ENCODE results near the gene NREP. TPM values are rescaled to one million over a fixed set of nuclear protein-coding genes. Genes with fewer than 3 reads are reported as not detected.

The NREP gene, protein sequence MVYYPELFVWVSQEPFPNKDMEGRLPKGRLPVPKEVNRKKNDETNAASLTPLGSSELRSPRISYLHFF
- total RNA-seq = 10 to 100 TPM; 14.9 to 35.8 (median 32.4) TPM
- 26.3 TPM for polyA plus RNA-seq
- long read RNA-seq, donor 1, transcript NREP-202 (5 exons, 2,581 nt) = major isoform, 40 of 53 reads
- long read RNA-seq, donor 1, partial matches to known transcripts = 1 of 53 reads
- long read RNA-seq, donor 1, other reads (novel, unspliced or antisense) = 3 of 53 reads
- long read RNA-seq, donor 2, transcript NREP-202 (5 exons, 2,581 nt) = major isoform, 14 of 23 reads
- long read RNA-seq, donor 2, partial matches to known transcripts = 2 of 23 reads
- long read RNA-seq, donor 2, other reads (novel, unspliced or antisense) = 1 of 23 reads
- long read RNA-seq, donor 3, transcript NREP-201 (4 exons, 2,013 nt) = major isoform, 6 of 15 reads
- long read RNA-seq, donor 3, partial matches to known transcripts = 2 of 15 reads
- long read RNA-seq, donor 3, other reads (novel, unspliced or antisense) = 4 of 15 reads
- long read RNA-seq, donor 4, transcript NREP-202 (5 exons, 2,581 nt) = major isoform, 8 of 19 reads
- long read RNA-seq, donor 4, partial matches to known transcripts = 1 of 19 reads
- long read RNA-seq, donor 4, other reads (novel, unspliced or antisense) = 3 of 19 reads

DNA sequence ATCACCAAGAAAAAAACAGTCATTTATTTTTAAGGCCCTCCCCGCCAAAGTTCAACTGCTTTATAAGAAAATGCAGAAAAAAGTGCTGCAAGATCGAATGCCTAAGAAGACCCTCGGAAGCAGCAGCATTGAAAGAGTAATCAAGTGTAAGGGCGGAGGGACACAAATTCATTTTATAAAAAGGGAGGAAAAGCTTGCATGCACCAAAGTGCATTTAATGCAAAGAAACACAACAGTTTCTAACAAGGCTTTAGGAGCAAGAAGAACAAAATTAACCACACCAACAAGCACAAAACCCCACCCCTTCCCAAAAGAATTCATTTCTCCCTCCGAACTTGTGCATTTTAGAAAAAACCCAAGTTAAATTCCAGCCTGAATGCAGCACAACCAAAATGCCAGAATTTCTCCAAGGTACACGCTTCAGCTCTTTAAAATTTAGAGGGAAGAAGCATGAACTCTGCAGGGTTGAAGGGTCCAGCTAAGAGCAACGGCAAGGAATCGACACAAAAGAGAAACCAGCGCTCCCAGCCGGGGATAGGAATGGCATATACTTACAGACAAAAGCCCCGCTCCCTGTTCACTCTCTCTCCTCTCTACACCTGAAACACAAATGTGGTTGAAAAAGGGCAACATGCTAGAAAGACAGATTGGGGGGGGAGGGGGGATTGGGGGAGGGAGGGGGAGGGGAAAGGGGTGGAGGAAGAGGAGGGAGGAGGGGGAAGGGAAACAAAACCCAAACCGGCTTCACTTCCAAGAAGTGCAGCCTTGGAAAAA is at the start of gene NREP:
Gene NREP (minus strand): TSS at position 614 of the 774 bp plus-strand sequence. CDS start 1,422 bp downstream, outside the sequence.
- H3K4me1 ChIP-seq (ENCODE audit: control insufficient read depth, insufficient read depth, low read length) = no peaks in the 10 kb centered on the region
- no peaks in the 10 kb centered on the region for H3K27me3 ChIP-seq (ENCODE audit: control insufficient read depth, insufficient read depth)
- DNase-seq (peak; percentile 24 to 72 (median 49)), ATAC-seq (peak; percentile 19 to 24)
- peak within 1 kb of the TSS; percentile 82 for H3K27ac ChIP-seq (ENCODE audit: low read length)
- intact Hi-C loops (cut with DNase I) = loop anchor here in 2 of 4 donors (5.0 to 10.0 kb wide), 2 partner anchors 202 to 204 kb away; no protein-coding TSS in a partner anchor
- H3K9me3 ChIP-seq (ENCODE audit: control insufficient read depth, low read length) = no peaks in the 10 kb centered on the region
- peak within 1 kb of the TSS; percentile 88 for H3K4me3 ChIP-seq (ENCODE audit: low read length)
- WGBS = 2% methylated on average over 12 of the region's 12 CpGs

DNA sequence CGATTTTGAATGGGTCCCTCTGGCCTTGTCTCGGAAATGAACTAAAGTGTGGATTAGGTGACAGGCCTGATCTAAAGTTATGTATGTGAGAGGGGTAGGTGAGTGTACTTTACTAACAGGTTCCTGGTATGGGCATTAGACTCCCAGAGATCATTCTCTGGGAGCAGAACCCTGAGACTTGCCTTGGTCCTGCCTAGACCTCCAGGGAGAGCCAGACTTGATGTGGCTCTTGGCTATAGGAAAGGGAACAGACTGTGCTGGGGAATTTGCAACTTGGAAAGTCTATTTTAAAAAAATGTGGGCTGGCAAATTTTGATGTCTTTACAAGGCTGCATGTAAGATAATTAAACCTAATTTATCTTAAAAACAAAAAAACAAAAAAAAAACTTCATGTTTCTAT is 49.8 kb upstream of the NREP start:
- Histone ChIP-seq H3K4me3 (ENCODE audit: low read length) (no peak overlapping the region), H3K4me1 (ENCODE audit: control insufficient read depth, insufficient read depth, low read length) (no peaks in the 10 kb centered on the region), H3K9me3 (ENCODE audit: control insufficient read depth, low read length) (no peaks in the 10 kb centered on the region), H3K27ac (ENCODE audit: low read length) (no peak overlapping the region), H3K27me3 (ENCODE audit: control insufficient read depth, insufficient read depth) (no peaks in the 10 kb centered on the region)
- 89% methylated on average over 2 of the region's 2 CpGs for WGBS
- DNase-seq (no peak), ATAC-seq (no peak)
- intact Hi-C loops (cut with DNase I) = no loop called here

DNA sequence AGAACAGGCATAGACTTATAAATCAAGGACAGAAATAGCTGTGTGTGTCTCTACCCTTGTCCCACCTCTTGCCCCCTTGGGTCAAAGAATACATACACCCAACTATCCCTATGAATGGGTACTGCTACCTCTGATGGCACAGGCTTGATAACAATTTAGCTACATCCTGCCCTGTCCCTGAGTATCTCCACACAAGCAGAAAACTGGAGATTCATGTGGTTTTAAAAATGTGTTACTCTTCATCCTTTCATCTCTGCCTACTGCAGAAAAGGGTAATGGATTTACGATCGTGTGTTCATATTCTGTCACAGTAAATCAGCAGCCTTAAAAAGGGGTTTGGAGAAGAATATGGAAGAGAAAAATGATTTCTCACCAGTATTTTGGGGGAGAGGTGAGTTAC is 49.2 kb upstream of the NREP start:
- H3K4me1 ChIP-seq (ENCODE audit: control insufficient read depth, insufficient read depth, low read length) = no peaks in the 10 kb centered on the region
- no peak overlapping the region for H3K4me3 ChIP-seq (ENCODE audit: low read length)
- H3K27ac ChIP-seq (ENCODE audit: low read length) = no peak overlapping the region
- no peaks in the 10 kb centered on the region for H3K27me3 ChIP-seq (ENCODE audit: control insufficient read depth, insufficient read depth)
- DNase-seq (no peak), ATAC-seq (no peak)
- intact Hi-C loops (cut with DNase I) = no loop called here
- WGBS = 90% methylated on average over 2 of the region's 2 CpGs
- no peaks in the 10 kb centered on the region for H3K9me3 ChIP-seq (ENCODE audit: control insufficient read depth, low read length)

DNA sequence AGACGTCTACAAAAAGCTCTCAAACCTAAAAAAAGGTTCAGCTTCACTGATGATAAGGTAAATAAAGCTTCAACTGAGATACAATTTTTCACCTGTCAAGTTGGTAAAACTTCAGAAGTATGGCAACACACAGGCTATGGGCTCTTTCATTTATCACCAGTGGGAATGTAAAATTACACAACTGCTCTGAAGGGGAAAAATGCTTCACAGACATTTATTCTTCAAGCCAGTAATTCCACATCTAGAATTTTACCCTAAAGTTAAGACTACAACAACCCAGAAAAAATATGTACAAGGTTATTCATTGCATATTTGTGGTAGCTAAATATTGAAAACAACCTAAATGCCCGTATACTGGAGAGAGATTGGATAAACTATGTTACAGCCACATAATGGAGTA is 48.1 kb upstream of the NREP start:
- no peak overlapping the region for H3K4me3 ChIP-seq (ENCODE audit: low read length)
- 91% methylated on average over 2 of the region's 2 CpGs for WGBS
- H3K4me1 ChIP-seq (ENCODE audit: control insufficient read depth, insufficient read depth, low read length) = no peaks in the 10 kb centered on the region
- no peaks in the 10 kb centered on the region for H3K27me3 ChIP-seq (ENCODE audit: control insufficient read depth, insufficient read depth)
- H3K9me3 ChIP-seq (ENCODE audit: control insufficient read depth, low read length) = no peaks in the 10 kb centered on the region
- intact Hi-C loops (cut with DNase I) = no loop called here
- DNase-seq (no peak), ATAC-seq (no peak)
- H3K27ac ChIP-seq (ENCODE audit: low read length) = no peak overlapping the region

DNA sequence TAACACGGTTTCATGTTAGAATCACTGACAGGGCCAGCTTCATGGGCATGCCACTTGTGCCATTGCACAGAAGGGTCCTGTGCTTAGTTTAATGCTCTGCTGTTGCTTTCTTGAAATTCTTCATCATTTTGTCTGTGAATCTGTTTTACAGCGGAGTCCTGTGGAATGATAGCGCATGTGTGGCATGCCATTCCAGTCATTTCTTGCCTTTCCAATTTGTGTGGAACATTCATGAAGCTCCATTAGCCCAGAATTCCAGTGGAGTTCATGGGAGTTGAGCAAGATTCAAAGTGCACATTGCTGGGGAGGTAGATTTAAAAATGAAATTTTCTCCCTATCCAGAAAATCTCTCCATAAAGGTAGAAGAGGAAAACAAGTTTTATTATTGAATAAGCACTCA is 43.4 kb upstream of the NREP start:
- H3K9me3 ChIP-seq (ENCODE audit: control insufficient read depth, low read length) = no peaks in the 10 kb centered on the region
- WGBS = 79% methylated on average over 3 of the region's 3 CpGs

DNA sequence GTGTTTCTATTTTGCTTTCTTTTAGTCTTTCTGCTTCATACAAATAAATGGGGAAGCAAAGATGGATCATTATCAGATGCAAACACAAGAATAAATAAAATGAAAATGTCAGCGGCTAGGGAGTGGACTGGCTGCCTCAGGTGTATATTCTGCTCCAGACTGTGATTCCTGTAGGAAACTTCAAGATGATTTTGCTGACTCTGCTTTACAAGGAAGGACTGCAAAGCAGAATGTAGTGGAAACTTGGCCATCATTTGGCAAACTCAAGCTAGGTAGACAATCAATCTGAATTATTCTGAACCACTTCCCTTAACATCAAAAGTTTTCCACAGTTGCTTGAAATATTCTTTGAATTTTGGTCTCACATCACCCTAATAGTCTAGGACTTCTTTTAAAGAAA is 38.1 kb upstream of the NREP start:
- no peaks in the 10 kb centered on the region for H3K9me3 ChIP-seq (ENCODE audit: control insufficient read depth, low read length)
- no peak for ATAC-seq
- H3K4me1 ChIP-seq (ENCODE audit: control insufficient read depth, insufficient read depth, low read length) = no peaks in the 10 kb centered on the region
- intact Hi-C loops (cut with DNase I) = no loop called here
- DNase-seq = no peak
- 96% methylated on average over 1 of the region's 1 CpG for WGBS
- no peak overlapping the region for H3K27ac ChIP-seq (ENCODE audit: low read length)
- no peaks in the 10 kb centered on the region for H3K27me3 ChIP-seq (ENCODE audit: control insufficient read depth, insufficient read depth)
- no peak overlapping the region for H3K4me3 ChIP-seq (ENCODE audit: low read length)

More for the DNA sequence above, 43.4 kb upstream of the NREP start:
- ATAC-seq (no peak), DNase-seq (no peak)
- Histone ChIP-seq H3K4me1 (ENCODE audit: control insufficient read depth, insufficient read depth, low read length) (no peaks in the 10 kb centered on the region), H3K27ac (ENCODE audit: low read length) (no peak overlapping the region), H3K4me3 (ENCODE audit: low read length) (no peak overlapping the region), H3K27me3 (ENCODE audit: control insufficient read depth, insufficient read depth) (no peaks in the 10 kb centered on the region)
- intact Hi-C loops (cut with DNase I) = no loop called here

DNA sequence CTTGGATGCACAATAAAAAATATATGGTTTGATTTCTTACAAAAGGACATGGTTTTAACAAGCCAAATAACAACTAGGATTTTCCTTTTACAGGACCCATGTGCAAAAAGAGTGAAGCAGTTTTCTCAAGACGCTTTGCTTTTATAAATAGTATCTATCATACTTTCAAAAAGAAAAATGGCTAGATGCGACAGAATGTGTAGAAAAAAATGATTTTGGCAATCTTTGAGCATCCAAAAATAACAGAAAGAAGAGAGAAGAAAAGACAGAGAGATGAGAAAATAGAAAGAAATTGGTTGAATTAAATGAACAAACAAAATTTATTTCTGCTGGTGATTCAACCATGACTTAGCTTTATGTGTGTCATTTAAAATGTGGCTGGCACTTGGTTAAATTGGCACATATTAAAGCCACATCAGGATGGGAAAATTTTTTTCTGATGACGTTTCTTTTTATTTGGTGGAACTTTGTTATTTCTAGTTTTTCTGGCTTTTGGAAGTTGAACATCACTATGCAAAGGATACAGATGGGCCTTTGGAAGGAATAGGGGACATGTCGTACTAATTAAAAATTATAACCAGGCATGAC is 35.6 kb upstream of the NREP start:
- Histone ChIP-seq H3K27me3 (ENCODE audit: control insufficient read depth, insufficient read depth) (no peaks in the 10 kb centered on the region), H3K27ac (ENCODE audit: low read length) (no peak overlapping the region), H3K4me3 (ENCODE audit: low read length) (no peak overlapping the region), H3K4me1 (ENCODE audit: control insufficient read depth, insufficient read depth, low read length) (no peaks in the 10 kb centered on the region), H3K9me3 (ENCODE audit: control insufficient read depth, low read length) (no peaks in the 10 kb centered on the region)
- ATAC-seq (no peak), DNase-seq (no peak)
- WGBS = 65% methylated on average over 4 of the region's 4 CpGs
- intact Hi-C loops (cut with DNase I) = no loop called here

DNA sequence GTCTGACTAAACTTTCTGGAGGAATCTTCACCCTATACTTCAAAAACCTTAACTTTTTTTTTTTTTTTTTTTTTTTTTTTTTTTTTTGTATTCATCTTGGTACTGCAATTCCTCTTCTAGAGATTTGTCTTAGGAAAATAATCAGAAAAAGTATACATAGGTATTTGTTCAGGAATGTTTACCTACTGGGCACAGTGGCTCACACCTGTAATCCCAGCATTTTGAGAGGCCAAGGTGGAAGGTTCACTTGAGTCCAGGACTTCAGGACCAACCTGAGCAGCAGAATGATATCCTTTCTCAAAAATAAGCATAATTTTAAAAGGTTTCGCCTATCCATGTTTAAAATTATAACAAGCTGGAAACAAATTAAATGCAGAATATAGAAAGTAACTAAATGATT is 33.3 kb upstream of the NREP start:
- H3K4me1 ChIP-seq (ENCODE audit: control insufficient read depth, insufficient read depth, low read length) = no peaks in the 10 kb centered on the region
- DNase-seq (no peak), ATAC-seq (no peak)
- H3K27ac ChIP-seq (ENCODE audit: low read length) = no peak overlapping the region
- intact Hi-C loops (cut with DNase I) = no loop called here
- no peaks in the 10 kb centered on the region for H3K27me3 ChIP-seq (ENCODE audit: control insufficient read depth, insufficient read depth)
- 99% methylated on average over 1 of the region's 1 CpG for WGBS
- H3K4me3 ChIP-seq (ENCODE audit: low read length) = no peak overlapping the region
- H3K9me3 ChIP-seq (ENCODE audit: control insufficient read depth, low read length) = no peaks in the 10 kb centered on the region

DNA sequence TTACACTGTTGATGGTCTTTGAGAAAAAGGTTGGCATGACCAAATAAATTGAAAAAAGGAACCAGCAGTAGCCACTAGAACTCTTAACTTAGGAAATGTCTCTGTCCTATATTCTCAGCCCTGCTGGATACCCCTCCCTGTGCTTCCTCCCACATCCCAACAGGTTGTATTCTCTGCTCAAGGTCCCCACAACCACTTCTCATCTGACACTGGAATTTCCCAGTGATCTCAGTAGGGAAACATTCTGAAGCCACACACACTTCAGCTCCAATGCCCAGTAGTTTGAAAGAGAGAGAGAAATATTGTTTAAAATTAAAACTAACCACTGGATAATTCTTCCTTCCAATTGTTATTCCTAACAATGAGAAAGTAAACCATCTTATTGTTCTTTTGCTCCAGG is 30.0 kb upstream of the NREP start:
- Histone ChIP-seq H3K9me3 (ENCODE audit: control insufficient read depth, low read length) (no peaks in the 10 kb centered on the region), H3K27me3 (ENCODE audit: control insufficient read depth, insufficient read depth) (no peaks in the 10 kb centered on the region), H3K27ac (ENCODE audit: low read length) (no peak overlapping the region), H3K4me3 (ENCODE audit: low read length) (no peak overlapping the region), H3K4me1 (ENCODE audit: control insufficient read depth, insufficient read depth, low read length) (no peaks in the 10 kb centered on the region)
- DNase-seq = no peak
- ATAC-seq = no peak
- intact Hi-C loops (cut with DNase I) = no loop called here

DNA sequence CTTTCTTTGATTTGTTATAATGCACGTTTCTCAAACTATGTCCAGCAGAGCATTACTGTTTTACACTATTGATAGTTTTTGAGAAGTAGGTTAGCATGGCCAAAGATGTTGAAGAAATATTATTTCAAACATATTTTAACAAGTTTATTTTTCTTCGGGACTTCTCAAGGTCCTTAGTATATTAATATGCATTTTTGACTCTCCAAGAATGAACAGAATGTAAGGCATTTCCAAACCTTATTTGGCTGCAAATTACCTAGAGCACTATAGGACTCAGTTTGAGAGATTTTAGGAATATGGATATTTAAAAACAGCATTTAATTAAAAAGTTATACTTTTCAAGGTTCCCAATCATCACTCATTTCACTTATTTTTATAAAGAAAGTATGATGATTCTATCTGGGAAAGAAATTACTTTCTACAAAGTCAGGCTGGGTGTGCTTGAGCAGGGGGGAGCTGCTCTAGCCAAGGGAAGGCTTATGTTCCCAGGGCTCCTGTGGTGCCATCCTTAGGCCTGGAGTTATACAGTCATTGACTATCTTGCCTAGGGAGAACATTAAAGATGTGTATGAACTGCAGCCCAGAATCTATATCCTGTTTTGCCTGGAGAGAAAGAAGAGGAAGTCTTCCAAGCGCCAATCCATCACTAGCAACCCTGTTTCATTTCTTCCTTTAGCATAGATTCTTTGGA is 27.6 kb upstream of the NREP start:
- ATAC-seq (no peak), DNase-seq (no peak)
- 87% methylated on average over 3 of the region's 3 CpGs for WGBS
- H3K9me3 ChIP-seq (ENCODE audit: control insufficient read depth, low read length) = no peaks in the 10 kb centered on the region
- no peak overlapping the region for H3K27ac ChIP-seq (ENCODE audit: low read length)
- H3K4me3 ChIP-seq (ENCODE audit: low read length) = no peak overlapping the region
- H3K4me1 ChIP-seq (ENCODE audit: control insufficient read depth, insufficient read depth, low read length) = no peaks in the 10 kb centered on the region
- intact Hi-C loops (cut with DNase I) = no loop called here
- no peaks in the 10 kb centered on the region for H3K27me3 ChIP-seq (ENCODE audit: control insufficient read depth, insufficient read depth)

All from right cardiac atrium (tissue), 5 donors.